ENCODE measurements around the gene CDH8. TPM values are rescaled to one million over a fixed set of nuclear protein-coding genes. Genes with fewer than 3 reads are reported as not detected.

The CDH8 gene
- polyA plus RNA-seq, 1 of the 3 experiments (the other 2 are of a cell fraction), result 0.05 TPM

DNA sequence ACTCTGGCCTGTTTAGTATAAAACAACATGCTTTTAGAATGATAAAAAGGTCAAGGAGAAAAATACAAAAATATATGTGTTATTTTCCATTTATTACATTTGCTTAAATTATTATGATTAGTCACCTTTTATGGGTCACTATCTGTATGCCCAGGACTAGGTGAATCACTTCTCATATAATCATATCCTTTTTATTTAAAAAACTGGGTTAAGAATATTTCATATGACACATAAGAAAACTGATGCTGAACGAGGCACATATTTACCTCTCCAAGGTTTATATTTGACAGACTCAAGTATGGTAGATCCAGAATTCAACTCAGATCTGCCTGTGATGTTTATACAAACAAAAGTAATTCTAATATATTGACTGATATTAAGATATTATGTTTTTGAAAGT lies 134.5 kb downstream of the CDH8 start:
- H3K4me3 ChIP-seq (ENCODE audit: low read depth in 2 of 2, low read length in 1 of 2), result no peak overlapping the region
- H3K27ac ChIP-seq (ENCODE audit: low read depth in 2 of 2, low read length in 1 of 2), result no peak overlapping the region
- no peaks in the 10 kb centered on the region for H3K79me2 ChIP-seq (ENCODE audit: insufficient read depth)
- ChIA-PET CTCF (no interaction called here), POLR2A (no interaction called here)
- H3F3A ChIP-seq (replicated peaks; ENCODE audit: insufficient read depth), result no peaks in the 10 kb centered on the region
- no peak overlapping the region for H3K4me2 ChIP-seq
- no peak overlapping the region for H3K9ac ChIP-seq
- no peaks in the 10 kb centered on the region for H3K27me3 ChIP-seq (ENCODE audit: insufficient read depth)
- no peaks in the 10 kb centered on the region for H3K9me3 ChIP-seq
- H4K20me1 ChIP-seq (ENCODE audit: insufficient read depth), result no peaks in the 10 kb centered on the region
- no peak for DNase-seq
- no peaks in the 10 kb centered on the region for H3K36me3 ChIP-seq (replicated peaks in 1 of 2; ENCODE audit: control insufficient read depth in 1 of 2, insufficient read depth in 2 of 2, low read length in 1 of 2)
- no peaks in the 10 kb centered on the region for H3K4me1 ChIP-seq (ENCODE audit: control insufficient read depth in 1 of 2, insufficient read depth in 2 of 2, low read depth in 1 of 2, low read length in 1 of 2)
- no peaks in the 10 kb centered on the region for H3K9me2 ChIP-seq
- no peak overlapping the region for H2AFZ ChIP-seq (ENCODE audit: low read depth)
- TF ChIP-seq REST (IDR thresholded peaks at IDR 0.05; ENCODE audit: low read depth, low read length) (no peak), GABPA (IDR thresholded peaks at IDR 0.05; ENCODE audit: low read depth) (no peak)
- 36% methylated on average over 1 of the region's 1 CpG for WGBS (ENCODE audit: low lambda C conversion rate)

- no peak overlapping the region for H3K4me2 ChIP-seq
- CTCF ChIA-PET, result no interaction called here
- WGBS (ENCODE audit: low lambda C conversion rate), result 8% methylated on average over 1 of the region's 1 CpG
- H3K79me2 ChIP-seq (ENCODE audit: insufficient read depth), result no peaks in the 10 kb centered on the region
- H3F3A ChIP-seq (replicated peaks; ENCODE audit: insufficient read depth), result no peaks in the 10 kb centered on the region
- TF ChIP-seq TEAD4 (IDR thresholded peaks at IDR 0.05; ENCODE audit: borderline replicate concordance, insufficient read depth) (no peak), MXI1 (IDR thresholded peaks at IDR 0.05; ENCODE audit: low read depth, low read length) (no peak), FOXM1 (IDR thresholded peaks at IDR 0.05; ENCODE audit: low read depth) (no peak), RFX5 (IDR thresholded peaks at IDR 0.05; ENCODE audit: low read length) (no peak), RXRA (IDR thresholded peaks at IDR 0.05; ENCODE audit: borderline replicate concordance, low read depth) (no peak), SMC3 (IDR thresholded peaks at IDR 0.05; ENCODE audit: low read depth, low read length) (no peak), JUND (IDR thresholded peaks at IDR 0.05) (no peak), CHD2 (IDR thresholded peaks at IDR 0.05; ENCODE audit: low read length, partially characterized antibody) (no peak), POLR2AphosphoS5 (IDR thresholded peaks at IDR 0.05; ENCODE audit: low read depth, low read length) (no peak)
- no peaks in the 10 kb centered on the region for H3K9me3 ChIP-seq
- H2AFZ ChIP-seq (ENCODE audit: low read depth), result no peak overlapping the region
- H3K4me1 ChIP-seq (ENCODE audit: control insufficient read depth in 1 of 2, insufficient read depth in 2 of 2, low read depth in 1 of 2, low read length in 1 of 2), result no peaks in the 10 kb centered on the region
- H3K9ac ChIP-seq, result no peak overlapping the region
- H3K27ac ChIP-seq (ENCODE audit: low read depth in 2 of 2, low read length in 1 of 2), result no peak overlapping the region
- no peak overlapping the region for H3K4me3 ChIP-seq (ENCODE audit: low read depth in 2 of 2, low read length in 1 of 2)
- no peaks in the 10 kb centered on the region for H3K36me3 ChIP-seq (replicated peaks in 1 of 2; ENCODE audit: control insufficient read depth in 1 of 2, insufficient read depth in 2 of 2, low read length in 1 of 2)
- no peak for DNase-seq
- H4K20me1 ChIP-seq (ENCODE audit: insufficient read depth), result no peaks in the 10 kb centered on the region
- H3K9me2 ChIP-seq, result no peaks in the 10 kb centered on the region
- no peaks in the 10 kb centered on the region for H3K27me3 ChIP-seq (ENCODE audit: insufficient read depth)
- POLR2A ChIA-PET, result no interaction called here
These were observed 135.8 kb downstream of the CDH8 start for GRCh38 chr16:61900482-61900881.

Data from SK-N-SH (cell line).